GM12878 (cell line): ENCODE measurements around the gene ZNF687. TPM values are rescaled to one million over a fixed set of nuclear protein-coding genes. Genes with fewer than 3 reads are reported as not detected.

ENCODE experiments used
- ASH2L ChIP-seq: fragments of 300-600, 200-600 bp; sonication (generic); IDR thresholded peaks from 2 replicates; pipeline ENCODE4 v1.6.1; 2017; ENCODE audit warnings: low read depth, mild to moderate bottlenecking, borderline replicate concordance
- EGR1 ChIP-seq, 2 experiments: IDR thresholded peaks; 1 replicate in 1 of 2; 2 replicates in 1 of 2; pipeline ENCODE4 v1.6.1; 2011 to 2012; ENCODE audit warnings: low read depth in 2 of 2, low read length in 2 of 2, borderline replicate concordance in 1 of 2, mild to moderate bottlenecking in 1 of 2, moderate library complexity in 1 of 2
- FOS ChIP-seq: IDR thresholded peaks from 3 replicates; pipeline ENCODE4 v1.6.1; 2011; ENCODE audit warnings: borderline replicate concordance; ENCODE audit not compliant: insufficient read length; ENCODE audit errors: extremely low read depth
- HDGF ChIP-seq: fragments of 450-650 bp; IDR thresholded peaks from 2 replicates; pipeline ENCODE4 v1.6.1; 2016; ENCODE audit warnings: antibody characterized with exemption
- IRF3 ChIP-seq: fragments of 450-650 bp; IDR thresholded peaks from 2 replicates; pipeline ENCODE4 v1.6.1; 2014; ENCODE audit warnings: mild to moderate bottlenecking
- IRF4 ChIP-seq: IDR thresholded peaks from 2 replicates; pipeline ENCODE4 v1.6.1; 2011; ENCODE audit warnings: low read depth, low read length
- KDM1A ChIP-seq: fragments of 200-600 bp; sonication (generic); IDR thresholded peaks from 2 replicates; pipeline ENCODE4 v1.6.1; 2016; ENCODE audit warnings: borderline replicate concordance
- LARP7 ChIP-seq: fragments of 450-650 bp; IDR thresholded peaks from 2 replicates; pipeline ENCODE4 v1.6.1; 2017; ENCODE audit warnings: mild to moderate bottlenecking
- NBN ChIP-seq: fragments of 450-650 bp; IDR thresholded peaks from 2 replicates; pipeline ENCODE4 v1.6.1; 2016
- NFIC ChIP-seq: IDR thresholded peaks from 2 replicates; pipeline ENCODE4 v1.6.1; 2012; ENCODE audit warnings: low read depth, mild to moderate bottlenecking, inconsistent platforms, low read length, moderate library complexity
- PAX5 ChIP-seq: IDR thresholded peaks from 2 replicates; pipeline ENCODE4 v1.6.1; 2011; ENCODE audit warnings: low read depth, low read length, borderline replicate concordance
- SIN3A ChIP-seq: IDR thresholded peaks from 2 replicates; pipeline ENCODE4 v1.6.1; 2012; ENCODE audit warnings: low read depth, low read length, improper control_type of control experiment
- SMAD5 ChIP-seq: IDR thresholded peaks from 2 replicates; pipeline ENCODE4 v1.6.1; 2016; ENCODE audit warnings: antibody characterized with exemption, low read depth
- STAT3 ChIP-seq: IDR thresholded peaks from 2 replicates; pipeline ENCODE4 v1.6.1; 2011; ENCODE audit warnings: low read depth, low read length, improper control_type of control experiment
- SUZ12 ChIP-seq: fragments of 200-600 bp; sonication (generic); IDR thresholded peaks from one replicate; pipeline ENCODE4 v1.6.1; 2018; ENCODE audit warnings: antibody characterized with exemption, mild to moderate bottlenecking; ENCODE audit not compliant: unreplicated experiment
- ZNF207 ChIP-seq: fragments of 450-650 bp; IDR thresholded peaks from 2 replicates; pipeline ENCODE4 v1.6.1; 2014; ENCODE audit warnings: antibody characterized with exemption, mild to moderate bottlenecking, borderline replicate concordance
- ZNF24 ChIP-seq: fragments of 450-650 bp; IDR thresholded peaks from 2 replicates; pipeline ENCODE4 v1.6.1; 2017; ENCODE audit warnings: antibody characterized with exemption, mild to moderate bottlenecking
- ZNF592 ChIP-seq: fragments of 450-650 bp; IDR thresholded peaks from 2 replicates; pipeline ENCODE4 v1.6.1; 2017; ENCODE audit warnings: mild to moderate bottlenecking, moderate library complexity
- polyA plus RNA-seq, 11 experiments: library from polyadenylated mRNA; depleted of rRNA in 4 of 11; unstranded in 6 of 11; stranded (reverse) in 5 of 11; fragments of >200 nt; fragmentation: Nextera tagmentation in 4 of 11; fragmentation: Illumina TruSeq in 1 of 11; extraction: Ambion mirVana in 4 of 11; extraction: Trizol in 1 of 11; gene quantifications; 1 replicate in 1 of 11; 2 replicates in 10 of 11; pipeline versions ENCODE4 v1.2.1 to v1.2.3, GENCODE V29; 2011 to 2016; ENCODE audit warnings: inconsistent platforms in 2 of 11, missing spikeins in 2 of 11, low read depth in 1 of 11
- total RNA-seq, 4 experiments: library from RNA; depleted of rRNA in 3 of 4; stranded (reverse); fragments of >200 nt in 3 of 4; fragmentation: Illumina TruSeq in 1 of 4; extraction: Trizol in 1 of 4; gene quantifications; 2 replicates each; pipeline versions ENCODE4 v1.2.1 to v1.2.3, GENCODE V29; 2013 to 2021
- TF ChIP-seq, protein P1 (sequence below): fragments of 450-650 bp; conservative IDR thresholded peaks from 2 replicates; pipeline ENCODE4 v1.6.1; 2017; ENCODE audit warnings: mild to moderate bottlenecking, moderate library complexity
- TF ChIP-seq, protein P2 (sequence below): IDR thresholded peaks from 2 replicates; pipeline ENCODE4 v1.6.1; 2012; ENCODE audit warnings: mild to moderate bottlenecking, low read depth, low read length

The ZNF687 gene
- total and polyA plus RNA-seq, 10 of the 15 experiments (the other 5 are each of a cell fraction or from before 2014, with no cell fraction given), result 0.08 to 30.9 (median 9.9) TPM

DNA sequence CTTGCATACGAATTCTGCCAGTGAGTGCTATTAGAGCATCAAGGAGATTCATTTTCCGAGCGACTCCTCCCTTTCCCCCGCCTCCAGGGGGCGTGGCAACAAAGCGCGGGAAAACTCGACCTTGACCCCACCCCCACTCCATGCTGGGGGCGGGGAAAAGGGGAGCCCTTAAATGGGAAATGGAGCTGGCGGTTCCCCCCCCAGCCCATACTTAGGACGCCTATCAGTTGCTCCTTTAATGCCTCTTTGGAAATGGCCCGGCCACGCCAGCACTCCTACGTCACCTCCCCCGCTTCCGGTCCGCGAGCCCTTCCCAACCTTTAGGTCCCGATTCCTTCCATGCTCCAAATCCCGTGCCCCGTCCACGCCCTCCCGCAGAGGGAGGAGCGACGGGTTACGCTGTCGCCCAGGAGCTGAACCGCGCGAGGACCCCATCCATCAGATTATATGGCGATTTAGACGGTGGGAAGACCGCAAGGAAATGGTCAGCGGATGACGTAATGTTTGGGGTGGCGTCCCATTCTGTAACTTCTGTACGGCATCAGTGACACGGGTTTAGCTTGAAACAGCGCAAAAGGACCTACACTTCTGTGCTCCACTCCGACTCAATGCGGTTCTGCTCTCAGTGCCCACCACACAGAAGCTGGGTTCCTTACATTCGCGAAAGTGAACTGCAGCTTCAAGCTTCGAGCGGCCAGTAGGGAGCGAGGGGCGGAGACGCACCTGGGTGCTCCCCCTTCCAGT lies 702 bp upstream of the ZNF687 start (continued):
- TF ChIP-seq EGR1 (IDR thresholded peaks at IDR 0.05; ENCODE audit: borderline replicate concordance in 1 of 2, low read depth in 2 of 2, low read length in 2 of 2), result peak in 1 of 2 experiments; percentile 85; a peak in 2 of 3 replicates
- 0 out of 2 replicates have a peak, but pooled peaks have one; percentile 50 for TF ChIP-seq PAX5
- peak; percentile 46; the same call in 1 of the 2 replicates for TF ChIP-seq IRF4
- TF ChIP-seq IRF3, result no peak
- TF ChIP-seq SIN3A, result peak; percentile 75
- 0 out of 2 replicates have a peak, but pooled peaks have one; percentile 53 for TF ChIP-seq SMAD5
- TF ChIP-seq ZNF24, result no peak
- TF ChIP-seq NFIC, result peak; percentile 52; the same call in 1 of the 2 replicates
- TF ChIP-seq ZNF592, result no peak
- TF ChIP-seq, protein P1, sequence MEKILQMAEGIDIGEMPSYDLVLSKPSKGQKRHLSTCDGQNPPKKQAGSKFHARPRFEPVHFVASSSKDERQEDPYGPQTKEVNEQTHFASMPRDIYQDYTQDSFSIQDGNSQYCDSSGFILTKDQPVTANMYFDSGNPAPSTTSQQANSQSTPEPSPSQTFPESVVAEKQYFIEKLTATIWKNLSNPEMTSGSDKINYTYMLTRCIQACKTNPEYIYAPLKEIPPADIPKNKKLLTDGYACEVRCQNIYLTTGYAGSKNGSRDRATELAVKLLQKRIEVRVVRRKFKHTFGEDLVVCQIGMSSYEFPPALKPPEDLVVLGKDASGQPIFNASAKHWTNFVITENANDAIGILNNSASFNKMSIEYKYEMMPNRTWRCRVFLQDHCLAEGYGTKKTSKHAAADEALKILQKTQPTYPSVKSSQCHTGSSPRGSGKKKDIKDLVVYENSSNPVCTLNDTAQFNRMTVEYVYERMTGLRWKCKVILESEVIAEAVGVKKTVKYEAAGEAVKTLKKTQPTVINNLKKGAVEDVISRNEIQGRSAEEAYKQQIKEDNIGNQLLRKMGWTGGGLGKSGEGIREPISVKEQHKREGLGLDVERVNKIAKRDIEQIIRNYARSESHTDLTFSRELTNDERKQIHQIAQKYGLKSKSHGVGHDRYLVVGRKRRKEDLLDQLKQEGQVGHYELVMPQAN, result peak; percentile 97
- TF ChIP-seq FOS, result no peak
- no peak for TF ChIP-seq STAT3
- TF ChIP-seq SUZ12, result no peak
- TF ChIP-seq HDGF, result no peak
- no peak for TF ChIP-seq KDM1A
- TF ChIP-seq, protein P2, sequence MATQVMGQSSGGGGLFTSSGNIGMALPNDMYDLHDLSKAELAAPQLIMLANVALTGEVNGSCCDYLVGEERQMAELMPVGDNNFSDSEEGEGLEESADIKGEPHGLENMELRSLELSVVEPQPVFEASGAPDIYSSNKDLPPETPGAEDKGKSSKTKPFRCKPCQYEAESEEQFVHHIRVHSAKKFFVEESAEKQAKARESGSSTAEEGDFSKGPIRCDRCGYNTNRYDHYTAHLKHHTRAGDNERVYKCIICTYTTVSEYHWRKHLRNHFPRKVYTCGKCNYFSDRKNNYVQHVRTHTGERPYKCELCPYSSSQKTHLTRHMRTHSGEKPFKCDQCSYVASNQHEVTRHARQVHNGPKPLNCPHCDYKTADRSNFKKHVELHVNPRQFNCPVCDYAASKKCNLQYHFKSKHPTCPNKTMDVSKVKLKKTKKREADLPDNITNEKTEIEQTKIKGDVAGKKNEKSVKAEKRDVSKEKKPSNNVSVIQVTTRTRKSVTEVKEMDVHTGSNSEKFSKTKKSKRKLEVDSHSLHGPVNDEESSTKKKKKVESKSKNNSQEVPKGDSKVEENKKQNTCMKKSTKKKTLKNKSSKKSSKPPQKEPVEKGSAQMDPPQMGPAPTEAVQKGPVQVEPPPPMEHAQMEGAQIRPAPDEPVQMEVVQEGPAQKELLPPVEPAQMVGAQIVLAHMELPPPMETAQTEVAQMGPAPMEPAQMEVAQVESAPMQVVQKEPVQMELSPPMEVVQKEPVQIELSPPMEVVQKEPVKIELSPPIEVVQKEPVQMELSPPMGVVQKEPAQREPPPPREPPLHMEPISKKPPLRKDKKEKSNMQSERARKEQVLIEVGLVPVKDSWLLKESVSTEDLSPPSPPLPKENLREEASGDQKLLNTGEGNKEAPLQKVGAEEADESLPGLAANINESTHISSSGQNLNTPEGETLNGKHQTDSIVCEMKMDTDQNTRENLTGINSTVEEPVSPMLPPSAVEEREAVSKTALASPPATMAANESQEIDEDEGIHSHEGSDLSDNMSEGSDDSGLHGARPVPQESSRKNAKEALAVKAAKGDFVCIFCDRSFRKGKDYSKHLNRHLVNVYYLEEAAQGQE, result no peak
- TF ChIP-seq ASH2L, result 0 out of 2 replicates have a peak, but pooled peaks have one; percentile 89
- 0 out of 2 replicates have a peak, but pooled peaks have one; percentile 53 for TF ChIP-seq LARP7
- peak; percentile 97 for TF ChIP-seq NBN
- TF ChIP-seq ZNF207, result peak; percentile 95
